Measurements from ENCODE around the gene RAB21. TPM values are rescaled to one million over a fixed set of nuclear protein-coding genes. Genes with fewer than 3 reads are reported as not detected.

The RAB21 gene
- total RNA-seq, 4 donors from 2014 or later: 15.0 to 36.9 (median 31.7) TPM

- intact Hi-C loops (cut with DNase I): no loop called here
- TF ChIP-seq POLR2AphosphoS5 (IDR thresholded peaks at IDR 0.05): no peak
- TF ChIP-seq EP300 (IDR thresholded peaks at IDR 0.05): no peak
- TF ChIP-seq, protein P1, sequence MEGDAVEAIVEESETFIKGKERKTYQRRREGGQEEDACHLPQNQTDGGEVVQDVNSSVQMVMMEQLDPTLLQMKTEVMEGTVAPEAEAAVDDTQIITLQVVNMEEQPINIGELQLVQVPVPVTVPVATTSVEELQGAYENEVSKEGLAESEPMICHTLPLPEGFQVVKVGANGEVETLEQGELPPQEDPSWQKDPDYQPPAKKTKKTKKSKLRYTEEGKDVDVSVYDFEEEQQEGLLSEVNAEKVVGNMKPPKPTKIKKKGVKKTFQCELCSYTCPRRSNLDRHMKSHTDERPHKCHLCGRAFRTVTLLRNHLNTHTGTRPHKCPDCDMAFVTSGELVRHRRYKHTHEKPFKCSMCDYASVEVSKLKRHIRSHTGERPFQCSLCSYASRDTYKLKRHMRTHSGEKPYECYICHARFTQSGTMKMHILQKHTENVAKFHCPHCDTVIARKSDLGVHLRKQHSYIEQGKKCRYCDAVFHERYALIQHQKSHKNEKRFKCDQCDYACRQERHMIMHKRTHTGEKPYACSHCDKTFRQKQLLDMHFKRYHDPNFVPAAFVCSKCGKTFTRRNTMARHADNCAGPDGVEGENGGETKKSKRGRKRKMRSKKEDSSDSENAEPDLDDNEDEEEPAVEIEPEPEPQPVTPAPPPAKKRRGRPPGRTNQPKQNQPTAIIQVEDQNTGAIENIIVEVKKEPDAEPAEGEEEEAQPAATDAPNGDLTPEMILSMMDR (IDR thresholded peaks at IDR 0.05): no peak
- no peak for TF ChIP-seq POLR2A (IDR thresholded peaks at IDR 0.05; ENCODE audit: low read depth)
- no peaks in the 10 kb centered on the region for H3K4me1 ChIP-seq
- H3K27me3 ChIP-seq: peaks cover 0 to 2% (median 0%) of the 10 kb centered on the region in 4 donors
- no peaks in the 10 kb centered on the region for H3K9me3 ChIP-seq
- DNase-seq (ENCODE audit: extremely low spot score): no peak
- H3K27ac ChIP-seq (replicated peaks in 1 of 4): no peak overlapping the region
- no peaks in the 10 kb centered on the region for H3K36me3 ChIP-seq
- 75% methylated on average over 2 of the region's 2 CpGs for whole genome bisulfite sequencing
- no peak overlapping the region for H3K4me3 ChIP-seq
Measured at GRCh38 chr12:71726548-71726947, 28.1 kb upstream of the RAB21 start.

DNA sequence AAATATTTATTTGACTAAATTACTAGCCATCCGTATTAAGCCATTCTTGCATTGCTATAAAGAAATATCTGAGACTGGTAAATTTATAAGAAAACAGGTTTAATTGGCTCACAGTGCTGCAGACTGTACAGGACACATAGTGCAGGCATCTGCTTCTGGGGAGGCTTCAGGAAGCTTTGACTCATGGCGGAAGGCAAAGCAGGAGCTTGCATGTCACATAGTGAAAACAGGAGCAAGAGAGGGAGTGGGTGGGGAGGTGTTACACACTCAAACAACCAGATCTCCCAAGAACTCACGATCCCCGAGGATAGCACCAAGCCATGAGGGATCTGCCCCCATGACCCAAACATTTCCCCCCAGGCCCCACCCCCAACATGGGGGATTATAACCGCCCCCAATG lies 26.7 kb upstream of the RAB21 start:
- H3K9me3 ChIP-seq: no peaks in the 10 kb centered on the region
- H3K36me3 ChIP-seq: no peaks in the 10 kb centered on the region
- H3K27ac ChIP-seq (replicated peaks in 1 of 4): no peak overlapping the region
- intact Hi-C loops (cut with DNase I): no loop called here
- H3K27me3 ChIP-seq: peaks cover 0 to 3% (median 0%) of the 10 kb centered on the region in 4 donors
- no peak overlapping the region for H3K4me3 ChIP-seq
- no peaks in the 10 kb centered on the region for H3K4me1 ChIP-seq
- 49% methylated on average over 4 of the region's 5 CpGs for WGBS
- no peak for DNase-seq (ENCODE audit: extremely low spot score)
- no peak for TF ChIP-seq POLR2A (IDR thresholded peaks at IDR 0.05; ENCODE audit: low read depth)
- TF ChIP-seq, protein P1 (IDR thresholded peaks at IDR 0.05): no peak
- TF ChIP-seq POLR2AphosphoS5 (IDR thresholded peaks at IDR 0.05): no peak
- no peak for TF ChIP-seq EP300 (IDR thresholded peaks at IDR 0.05)

DNA sequence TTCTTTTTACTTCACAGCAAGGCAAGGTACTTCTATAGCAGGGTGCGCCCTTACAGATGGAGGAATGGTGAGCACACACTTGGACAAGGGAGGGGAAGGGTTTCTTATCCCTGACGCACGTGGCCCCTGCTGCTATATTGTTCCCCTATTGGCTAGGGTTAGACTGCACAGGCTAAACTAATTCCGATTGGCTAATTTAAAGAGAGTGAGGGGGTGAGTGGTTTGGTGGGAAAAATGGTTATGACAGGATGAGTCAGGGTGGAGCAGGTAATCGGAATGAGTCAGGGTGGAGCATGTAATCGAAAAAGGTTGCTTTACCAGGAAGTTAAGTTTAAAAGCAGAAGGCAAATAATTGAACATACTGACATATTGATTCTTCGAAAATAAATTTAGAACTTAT lies 23.7 kb upstream of the RAB21 start:
- no peak for DNase-seq (ENCODE audit: extremely low spot score)
- intact Hi-C loops (cut with DNase I): no loop called here
- no peak for TF ChIP-seq EP300 (IDR thresholded peaks at IDR 0.05)
- no peak for TF ChIP-seq POLR2AphosphoS5 (IDR thresholded peaks at IDR 0.05)
- TF ChIP-seq, protein P1 (IDR thresholded peaks at IDR 0.05): no peak
- no peak for TF ChIP-seq POLR2A (IDR thresholded peaks at IDR 0.05; ENCODE audit: low read depth)
- no peaks in the 10 kb centered on the region for H3K9me3 ChIP-seq
- H3K36me3 ChIP-seq: no peaks in the 10 kb centered on the region
- no peak overlapping the region for H3K27ac ChIP-seq (replicated peaks in 1 of 4)
- H3K27me3 ChIP-seq: peaks cover 0 to 3% (median 0%) of the 10 kb centered on the region in 4 donors
- H3K4me1 ChIP-seq: no peaks in the 10 kb centered on the region
- WGBS: 91% methylated on average over 7 of the region's 7 CpGs
- H3K4me3 ChIP-seq: no peak overlapping the region

DNA sequence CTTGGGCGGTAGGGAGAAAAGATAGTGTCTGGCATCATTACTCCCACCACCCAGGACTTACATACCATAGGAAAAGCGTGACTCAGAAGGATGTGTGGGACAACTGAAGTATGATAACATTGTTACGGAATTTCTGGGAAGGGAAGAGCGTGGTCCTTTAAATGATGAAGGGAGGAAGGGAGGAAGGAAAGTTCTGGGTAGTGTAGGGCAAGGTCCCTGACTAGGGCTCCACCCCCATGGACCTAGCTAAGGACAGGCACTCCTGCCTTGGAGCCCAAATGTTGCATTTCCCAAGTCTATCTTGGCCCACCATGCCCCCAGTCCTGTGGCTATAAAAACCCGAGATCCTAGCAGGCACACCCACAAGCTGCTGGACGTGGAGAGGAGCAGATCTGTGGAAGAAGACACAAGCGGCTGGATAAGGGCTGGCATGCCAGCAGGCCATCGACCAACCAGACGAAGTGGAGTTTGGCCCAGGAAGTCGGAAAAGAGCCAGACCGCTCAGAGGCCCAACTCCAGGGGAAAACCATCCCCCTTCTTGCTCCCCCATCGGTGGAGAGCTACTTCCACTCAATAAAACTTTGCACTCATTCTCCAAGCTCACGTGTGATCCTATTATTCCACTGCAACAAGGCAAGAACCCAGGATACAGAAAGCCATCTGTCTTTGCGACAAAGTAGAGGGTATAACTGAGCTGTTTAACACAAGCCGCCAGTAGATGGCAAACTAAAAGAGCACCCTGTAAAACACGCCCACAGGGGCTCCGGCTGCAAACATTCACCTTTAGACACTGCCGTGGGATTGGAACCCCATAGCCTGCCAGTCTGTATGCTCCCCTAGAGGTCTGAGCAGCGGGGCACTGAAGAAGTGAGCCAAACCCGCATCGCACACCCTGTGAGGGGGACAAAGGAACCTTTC lies 23.0 kb upstream of the RAB21 start:
- no peak for DNase-seq (ENCODE audit: extremely low spot score)
- TF ChIP-seq POLR2A (IDR thresholded peaks at IDR 0.05; ENCODE audit: low read depth): no peak
- TF ChIP-seq EP300 (IDR thresholded peaks at IDR 0.05): no peak
- no peak for TF ChIP-seq POLR2AphosphoS5 (IDR thresholded peaks at IDR 0.05)
- TF ChIP-seq, protein P1 (IDR thresholded peaks at IDR 0.05): no peak
- Histone ChIP-seq H3K27ac (replicated peaks in 1 of 4) (no peak overlapping the region), H3K9me3 (no peaks in the 10 kb centered on the region), H3K4me1 (no peaks in the 10 kb centered on the region), H3K36me3 (no peaks in the 10 kb centered on the region), H3K4me3 (no peak overlapping the region), H3K27me3 (peaks cover 0 to 3% (median 0%) of the 10 kb centered on the region in 4 donors)
- intact Hi-C loops (cut with DNase I): no loop called here
- WGBS: 85% methylated on average over 21 of the region's 21 CpGs
